Endothelial cell of umbilical vein (primary cell): ENCODE measurements around the gene FAM200C. TPM values are rescaled to one million over a fixed set of nuclear protein-coding genes. Genes with fewer than 3 reads are reported as not detected.

Experiments
- BruUV-seq: library from RNA; stranded (reverse); fragments of 400-500 nt; replicated peaks from 2 replicates; lab custom pipeline; 2021; lab: Mats Ljungman, UMichigan
- CTCF ChIA-PET: fragments of 300-600, 350-600 bp; sonication (Branson Sonifier 250); formaldehyde crosslinking; loops from one replicate; lab custom pipeline; 2021; ENCODE audit warnings: antibody characterized with exemption, inconsistent platforms; lab: Charles Lee
- POLR2A ChIA-PET: fragments of 300-600, 350-600 bp; sonication (Branson Sonifier 250); formaldehyde crosslinking; loops from one replicate; lab custom pipeline; 2021; ENCODE audit warnings: antibody characterized with exemption, inconsistent platforms; lab: Charles Lee
- DNase-seq: peaks from one replicate; pipeline ENCODE4 v3.0.0-alpha.2; 2011; ENCODE audit warnings: low read depth, low spot score
- FAIRE-seq: peaks from 2 replicates; lab custom pipeline; 2011; peaks lifted over from hg19 to GRCh38; lab: Jason Lieb, UNC
- H2AFZ ChIP-seq: 2 replicates; pipeline ENCODE4 v1.6.0; 2012; ENCODE audit warnings: low read depth, low read length, control low read depth, inconsistent platforms
- H3K27ac ChIP-seq: 2 replicates; pipeline ENCODE4 v1.5.1; 2011; ENCODE audit warnings: low read depth, mild to moderate bottlenecking, control low read depth, low read length, moderate library complexity; ENCODE audit not compliant: insufficient read depth
- H3K27me3 ChIP-seq, 2 experiments: 2 replicates each; pipeline versions ENCODE4 v1.6.0 to v1.6.1; 2011; ENCODE audit warnings: low read length in 2 of 2, mixed read lengths in 1 of 2; ENCODE audit not compliant: control insufficient read depth in 2 of 2, insufficient read depth in 2 of 2
- H3K36me3 ChIP-seq, 2 experiments: 2 replicates in 1 of 2; 3 replicates in 1 of 2; pipeline ENCODE4 v1.5.1; 2011; ENCODE audit warnings: low read length in 2 of 2, mild to moderate bottlenecking in 1 of 2, moderate library complexity in 1 of 2; ENCODE audit not compliant: control insufficient read depth in 2 of 2, insufficient read depth in 2 of 2; ENCODE audit errors: extremely low read depth in 1 of 2
- H3K4me1 ChIP-seq: 3 replicates; pipeline ENCODE4 v1.5.1; 2011; ENCODE audit warnings: mild to moderate bottlenecking, low read length; ENCODE audit not compliant: control insufficient read depth, insufficient read depth; ENCODE audit errors: extremely low read depth
- H3K4me2 ChIP-seq: 2 replicates; pipeline ENCODE4 v1.6.1; 2011; ENCODE audit warnings: low read length, control low read depth, mixed read lengths; ENCODE audit not compliant: insufficient read depth
- H3K4me3 ChIP-seq, 3 experiments: fragments of 200-600 bp in 1 of 3; sonication (generic), shearing (Covaris generic) in 1 of 3; replicated peaks in 1 of 3; 2 replicates each; pipeline ENCODE4 v1.5.1; 2011 to 2016; ENCODE audit warnings: control low read depth in 3 of 3, low read length in 3 of 3, mild to moderate bottlenecking in 2 of 3, inconsistent platforms in 1 of 3, low read depth in 1 of 3, moderate library complexity in 1 of 3; ENCODE audit not compliant: insufficient read depth in 1 of 3
- H3K79me2 ChIP-seq: 2 replicates; pipeline ENCODE4 v1.6.0; 2012; ENCODE audit warnings: low read length, inconsistent platforms; ENCODE audit not compliant: control insufficient read depth, insufficient read depth
- H3K9ac ChIP-seq: replicated peaks from 2 replicates; pipeline ENCODE3; 2011; ENCODE audit warnings: low read length, control low read depth; ENCODE audit not compliant: insufficient read depth; ENCODE audit errors: extremely low read depth
- H3K9me1 ChIP-seq: replicated peaks from 3 replicates; pipeline ENCODE4 v1.6.0; 2011; ENCODE audit warnings: mild to moderate bottlenecking, low read length; ENCODE audit not compliant: control insufficient read depth, insufficient read depth; ENCODE audit errors: extremely low read depth
- H3K9me3 ChIP-seq: replicated peaks from 2 replicates; pipeline ENCODE4 v1.5.1; 2012; ENCODE audit warnings: low read length, inconsistent platforms; ENCODE audit not compliant: control insufficient read depth, insufficient read depth
- H4K20me1 ChIP-seq: replicated peaks from 2 replicates; pipeline ENCODE3; 2011; ENCODE audit warnings: mild to moderate bottlenecking, low read length; ENCODE audit not compliant: control insufficient read depth, insufficient read depth; ENCODE audit errors: extremely low read depth
- CTCF ChIP-seq, 2 donors: IDR thresholded peaks; 1 replicate in 1 of 2; 2 replicates in 1 of 2; pipeline ENCODE4 v1.5.1; 2011; ENCODE audit warnings: low read length in 2 of 2, mild to moderate bottlenecking in 2 of 2, moderate library complexity in 2 of 2, control low read depth in 1 of 2, inconsistent platforms in 1 of 2, low read depth in 1 of 2; ENCODE audit not compliant: insufficient read depth in 1 of 2; ENCODE audit errors: extremely low read depth in 1 of 2
- EZH2 ChIP-seq: IDR thresholded peaks from 2 replicates; pipeline ENCODE4 v1.6.1; 2012; ENCODE audit warnings: borderline replicate concordance, low read depth, mild to moderate bottlenecking, moderate library complexity, low read length, inconsistent platforms; ENCODE audit not compliant: severe bottlenecking
- FOS ChIP-seq: IDR thresholded peaks from 2 replicates; pipeline ENCODE4 v1.6.1; 2011; ENCODE audit warnings: mild to moderate bottlenecking, low read length, moderate library complexity, borderline replicate concordance; ENCODE audit not compliant: insufficient read depth
- GATA2 ChIP-seq: IDR thresholded peaks from 2 replicates; pipeline ENCODE4 v1.7.0; 2011; ENCODE audit warnings: low read depth, mild to moderate bottlenecking, moderate library complexity, mixed read lengths, low read length; ENCODE audit not compliant: insufficient read length, insufficient read depth
- JUN ChIP-seq: IDR thresholded peaks from 2 replicates; pipeline ENCODE4 v1.6.1; 2011; ENCODE audit warnings: borderline replicate concordance, low read depth; ENCODE audit not compliant: insufficient read length, insufficient read depth
- MYC ChIP-seq: IDR thresholded peaks from one replicate; pipeline ENCODE4 v1.6.1; 2011; ENCODE audit warnings: mild to moderate bottlenecking, low read depth, low read length
- POLR2A ChIP-seq: IDR thresholded peaks from 2 replicates; pipeline ENCODE4 v1.6.1; 2012; ENCODE audit warnings: low read depth, mild to moderate bottlenecking, control low read depth, low read length
- POLR2AphosphoS5 ChIP-seq: IDR thresholded peaks from 2 replicates; pipeline ENCODE4 v1.6.1; 2012; ENCODE audit warnings: low read depth, mild to moderate bottlenecking, control low read depth, low read length, moderate library complexity; ENCODE audit not compliant: insufficient read depth
- dilution Hi-C: fragments of 300-500 bp; cut with MboI; formaldehyde crosslinking; loops from one replicate; pipeline ENCODE4 v1.15.0; 2019; ENCODE audit warnings: low sequenced_read_pairs; ENCODE audit not compliant: extremely low pct_ligation_motif_present
- intact Hi-C: fragments of 100-400 bp; cut with micrococcal nuclease; formaldehyde crosslinking; loops from one replicate; pipeline ENCODE4 v1.10.0; 2022
- polyA plus RNA-seq, 4 experiments: library from polyadenylated mRNA; depleted of rRNA in 3 of 4; stranded (reverse) in 3 of 4; unstranded in 1 of 4; fragments of >200 nt; gene quantifications; 2 replicates each; pipeline versions ENCODE4 v1.2.1 to v1.2.3, GENCODE V29; 2011 to 2012; ENCODE audit warnings: missing spikeins in 1 of 4
- total RNA-seq: library from RNA; stranded (reverse); gene quantifications from 2 replicates; pipeline ENCODE4 v1.2.3, GENCODE V29; 2021
- TF ChIP-seq, protein P1 (sequence below): IDR thresholded peaks from 2 replicates; pipeline ENCODE4 v1.6.1; 2011; ENCODE audit not compliant: insufficient read depth, insufficient read length

Gene FAM200C
- total and polyA plus RNA-seq, 2 donors (not counting 3 experiments of a cell fraction or from before 2014, with no cell fraction given), result 0.76 to 2.7 TPM

DNA sequence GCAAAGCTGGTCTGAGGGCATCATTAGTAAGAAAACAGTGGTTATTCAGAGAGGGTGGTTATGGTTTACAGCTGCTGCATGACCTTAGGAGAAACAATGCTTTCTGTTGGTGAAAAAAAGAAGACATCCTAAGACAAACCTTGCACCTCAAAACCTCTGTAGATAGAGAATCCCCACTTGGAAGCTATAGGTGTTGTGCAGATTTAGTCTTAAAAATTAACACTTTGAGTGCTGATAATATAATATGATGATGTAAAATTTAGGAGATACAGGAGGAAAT is 20.4 kb upstream of the FAM200C start:
- dilution Hi-C loops (no loop called here), intact Hi-C loops (loop anchor here (2.0 kb wide), 1 partner anchor 31 kb away; no protein-coding TSS in a partner anchor)
- H3K27ac ChIP-seq, result no peak overlapping the region
- H4K20me1 ChIP-seq, result no peaks in the 10 kb centered on the region
- no peak for DNase-seq
- H3K4me1 ChIP-seq, result peaks cover 53% of the 10 kb centered on the region
- ChIA-PET CTCF (interaction anchor here (0.6 to 5.5 kb wide), 4 partner anchors 18 to 398 kb away, joined by 4 to 54 read pairs (median 8); no protein-coding TSS in a partner anchor), POLR2A (no interaction called here)
- H3K4me3 ChIP-seq, result no peak overlapping the region
- H3K9me1 ChIP-seq, result no peaks in the 10 kb centered on the region
- no peaks in the 10 kb centered on the region for H3K9me3 ChIP-seq
- FAIRE-seq, result no peak
- H3K36me3 ChIP-seq, result peaks cover 0 to 5% of the 10 kb centered on the region in 2 experiments
- no peaks in the 10 kb centered on the region for H3K27me3 ChIP-seq
- H2AFZ ChIP-seq, result peak overlapping the region; percentile 76
- TF ChIP-seq JUN (no peak), EZH2 (no peak), GATA2 (no peak), MYC (no peak), POLR2AphosphoS5 (no peak), POLR2A (no peak), FOS (no peak), CTCF (IDR thresholded peaks at IDR 0.05; ENCODE audit: extremely low read depth in 1 of 2, insufficient read depth in 1 of 2, low read depth in 1 of 2, low read length in 2 of 2) (no peak)
- TF ChIP-seq, protein P1, sequence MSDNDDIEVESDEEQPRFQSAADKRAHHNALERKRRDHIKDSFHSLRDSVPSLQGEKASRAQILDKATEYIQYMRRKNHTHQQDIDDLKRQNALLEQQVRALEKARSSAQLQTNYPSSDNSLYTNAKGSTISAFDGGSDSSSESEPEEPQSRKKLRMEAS, result no peak
- no TSS peak for BruUV-seq
- H3K4me2 ChIP-seq, result no peak overlapping the region
- peaks cover 63% of the 10 kb centered on the region for H3K79me2 ChIP-seq
- no peak overlapping the region for H3K9ac ChIP-seq
